Kidney (tissue), 14 donors: ENCODE data around the gene PTPRT. TPM values are rescaled to one million over a fixed set of nuclear protein-coding genes. Genes with fewer than 3 reads are reported as not detected.

Experiments
- DNase-seq, 5 donors: peaks; one replicate each; pipeline ENCODE4 v3.0.0-alpha.2; 2013 to 2020
- FAIRE-seq: peaks from 2 replicates; lab custom pipeline; 2012; peaks lifted over from hg19 to GRCh38; lab: Jason Lieb, UNC
- H3K27ac ChIP-seq, 2 donors: one replicate each; pipeline ENCODE4 v1.7.0; 2013; ENCODE audit warnings: low read depth in 2 of 2, low read length in 2 of 2, inconsistent platforms in 1 of 2
- H3K27me3 ChIP-seq: one replicate; pipeline ENCODE4 v1.7.1; 2013; ENCODE audit warnings: low read length, inconsistent platforms; ENCODE audit not compliant: control insufficient read depth, insufficient read depth
- H3K36me3 ChIP-seq, 3 donors: one replicate each; pipeline versions ENCODE4 v1.7.0 to v1.7.1; 2013; ENCODE audit warnings: low read length in 3 of 3, control low read depth in 1 of 3, inconsistent platforms in 1 of 3; ENCODE audit not compliant: insufficient read depth in 3 of 3, control insufficient read depth in 2 of 3
- H3K4me1 ChIP-seq, 3 donors: one replicate each; pipeline versions ENCODE4 v1.7.0 to v1.7.1; 2013; ENCODE audit warnings: low read length in 3 of 3, inconsistent platforms in 1 of 3, low read depth in 1 of 3; ENCODE audit not compliant: control insufficient read depth in 2 of 3, insufficient read depth in 2 of 3
- H3K4me3 ChIP-seq, 3 donors: one replicate each; pipeline versions ENCODE4 v1.7.0 to v1.8.1; 2013; ENCODE audit warnings: low read length in 3 of 3, control low read depth in 1 of 3, inconsistent platforms in 1 of 3
- H3K9ac ChIP-seq, 3 donors: one replicate each; pipeline versions ENCODE4 v1.7.0 to v1.7.1; 2013; ENCODE audit warnings: low read length in 3 of 3, control low read depth in 1 of 3, inconsistent platforms in 1 of 3
- H3K9me3 ChIP-seq, 3 donors: one replicate each; pipeline versions ENCODE4 v1.7.0 to v1.7.1; 2013; ENCODE audit warnings: low read length in 3 of 3, control low read depth in 1 of 3, inconsistent platforms in 1 of 3; ENCODE audit not compliant: control insufficient read depth in 2 of 3, insufficient read depth in 1 of 3
- intact Hi-C: fragments of 100-400 bp; cut with DNase I; formaldehyde crosslinking; loops from one replicate; pipeline ENCODE4 v1.11.1; 2022
- polyA plus RNA-seq: library from polyadenylated mRNA; stranded (reverse); fragments of 350-450 nt; fragmentation: Illumina TruSeq; extraction: RNeasy Lipid Tissue Mini Kit (QIAGEN cat#74804); gene quantifications from one replicate; pipeline ENCODE4 v1.2.3, GENCODE V29; 2014; ENCODE audit warnings: low read depth, low replicate concordance; ENCODE audit not compliant: insufficient read depth
- total RNA-seq: library from RNA; stranded (reverse); fragmentation: NEBNext Ultra II Directional; extraction: Animal tissue kit (Norgen Biotek cat#: 25700); gene quantifications from one replicate; pipeline ENCODE4 v1.2.1, GENCODE V29; 2021
- TF ChIP-seq, protein P1 (sequence below): IDR thresholded peaks from 3 replicates; pipeline ENCODE4 v1.5.1; 2012; ENCODE audit warnings: mild to moderate bottlenecking, moderate library complexity, borderline replicate concordance; ENCODE audit not compliant: insufficient read depth; ENCODE audit errors: extremely low read depth
- donor health status: control.
- donor health status: control.
- donor health status: control.
- donor health status: control.
- donor health status: control.
- donor health status: DM: yes; HTN: yes; CAD: no.
- donor health status: Normal renal cell carcinoma (clear cell type).

The PTPRT gene
- total and polyA plus RNA-seq, 2 donors from 2014 or later, result 0.60 TPM; not detected in 1

GRCh38 chr20:42708266-42708665 lies 481.4 kb downstream of the PTPRT start:
- H3K4me1 ChIP-seq, result no peaks in the 10 kb centered on the region
- TF ChIP-seq, protein P1, sequence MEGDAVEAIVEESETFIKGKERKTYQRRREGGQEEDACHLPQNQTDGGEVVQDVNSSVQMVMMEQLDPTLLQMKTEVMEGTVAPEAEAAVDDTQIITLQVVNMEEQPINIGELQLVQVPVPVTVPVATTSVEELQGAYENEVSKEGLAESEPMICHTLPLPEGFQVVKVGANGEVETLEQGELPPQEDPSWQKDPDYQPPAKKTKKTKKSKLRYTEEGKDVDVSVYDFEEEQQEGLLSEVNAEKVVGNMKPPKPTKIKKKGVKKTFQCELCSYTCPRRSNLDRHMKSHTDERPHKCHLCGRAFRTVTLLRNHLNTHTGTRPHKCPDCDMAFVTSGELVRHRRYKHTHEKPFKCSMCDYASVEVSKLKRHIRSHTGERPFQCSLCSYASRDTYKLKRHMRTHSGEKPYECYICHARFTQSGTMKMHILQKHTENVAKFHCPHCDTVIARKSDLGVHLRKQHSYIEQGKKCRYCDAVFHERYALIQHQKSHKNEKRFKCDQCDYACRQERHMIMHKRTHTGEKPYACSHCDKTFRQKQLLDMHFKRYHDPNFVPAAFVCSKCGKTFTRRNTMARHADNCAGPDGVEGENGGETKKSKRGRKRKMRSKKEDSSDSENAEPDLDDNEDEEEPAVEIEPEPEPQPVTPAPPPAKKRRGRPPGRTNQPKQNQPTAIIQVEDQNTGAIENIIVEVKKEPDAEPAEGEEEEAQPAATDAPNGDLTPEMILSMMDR, result no peak
- no peaks in the 10 kb centered on the region for H3K36me3 ChIP-seq
- no peaks in the 10 kb centered on the region for H3K9me3 ChIP-seq
- DNase-seq (no peak), FAIRE-seq (no peak)
- H3K27ac ChIP-seq, result no peak overlapping the region
- no peak overlapping the region for H3K9ac ChIP-seq
- intact Hi-C loops, result no loop called here
- H3K27me3 ChIP-seq, result no peaks in the 10 kb centered on the region
- H3K4me3 ChIP-seq, result no peak overlapping the region

- Histone ChIP-seq H3K9ac (no peak overlapping the region), H3K27ac (no peak overlapping the region), H3K27me3 (no peaks in the 10 kb centered on the region), H3K4me3 (no peak overlapping the region), H3K4me1 (no peaks in the 10 kb centered on the region), H3K9me3 (no peaks in the 10 kb centered on the region), H3K36me3 (no peaks in the 10 kb centered on the region)
- intact Hi-C loops, result no loop called here
- no peak for DNase-seq
- FAIRE-seq, result no peak
- TF ChIP-seq, protein P1, result no peak
Observed at GRCh38 chr20:42706759-42707158, 482.9 kb downstream of the PTPRT start.

DNA sequence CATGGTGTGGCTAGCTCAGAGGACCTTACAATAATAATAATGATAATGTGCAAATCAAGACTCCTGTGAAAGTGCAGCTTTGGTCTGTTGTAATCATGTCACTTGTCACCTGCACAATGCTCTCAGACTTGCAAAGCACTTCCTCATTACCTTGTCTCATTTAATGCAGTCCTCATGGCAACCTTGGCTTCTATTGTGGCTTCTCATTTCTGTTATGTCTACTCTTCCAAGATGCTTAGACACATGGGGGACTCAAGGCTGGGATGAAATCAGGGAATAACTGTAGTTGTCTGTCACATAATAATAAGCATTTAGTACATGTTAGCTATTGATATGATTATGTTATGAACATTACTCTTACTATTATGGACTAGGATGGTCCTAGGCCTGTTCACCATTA lies 484.2 kb downstream of the PTPRT start:
- DNase-seq (no peak), FAIRE-seq (no peak)
- Histone ChIP-seq H3K36me3 (no peaks in the 10 kb centered on the region), H3K4me1 (no peaks in the 10 kb centered on the region), H3K9me3 (no peaks in the 10 kb centered on the region), H3K4me3 (no peak overlapping the region), H3K27me3 (no peaks in the 10 kb centered on the region), H3K27ac (no peak overlapping the region), H3K9ac (no peak overlapping the region)
- TF ChIP-seq, protein P1, result no peak
- intact Hi-C loops, result no loop called here

- Histone ChIP-seq H3K36me3 (no peaks in the 10 kb centered on the region), H3K27ac (no peak overlapping the region), H3K9me3 (no peaks in the 10 kb centered on the region), H3K4me3 (no peak overlapping the region), H3K27me3 (no peaks in the 10 kb centered on the region), H3K4me1 (no peaks in the 10 kb centered on the region), H3K9ac (no peak overlapping the region)
- no peak for FAIRE-seq
- intact Hi-C loops, result no loop called here
- TF ChIP-seq, protein P1, result no peak
- DNase-seq, result no peak
Observed at GRCh38 chr20:42703744-42704143, 486.0 kb downstream of the PTPRT start.
